ENCODE results near the gene PLEK2. TPM values are rescaled to one million over a fixed set of nuclear protein-coding genes. Genes with fewer than 3 reads are reported as not detected.
A peak's percentile ranks its signal among the peaks of the same experiment; 100 is the strongest.

PLEK2 gene
- total RNA-seq, 1 experiment from 2014 or later = 1.3 TPM

DNA sequence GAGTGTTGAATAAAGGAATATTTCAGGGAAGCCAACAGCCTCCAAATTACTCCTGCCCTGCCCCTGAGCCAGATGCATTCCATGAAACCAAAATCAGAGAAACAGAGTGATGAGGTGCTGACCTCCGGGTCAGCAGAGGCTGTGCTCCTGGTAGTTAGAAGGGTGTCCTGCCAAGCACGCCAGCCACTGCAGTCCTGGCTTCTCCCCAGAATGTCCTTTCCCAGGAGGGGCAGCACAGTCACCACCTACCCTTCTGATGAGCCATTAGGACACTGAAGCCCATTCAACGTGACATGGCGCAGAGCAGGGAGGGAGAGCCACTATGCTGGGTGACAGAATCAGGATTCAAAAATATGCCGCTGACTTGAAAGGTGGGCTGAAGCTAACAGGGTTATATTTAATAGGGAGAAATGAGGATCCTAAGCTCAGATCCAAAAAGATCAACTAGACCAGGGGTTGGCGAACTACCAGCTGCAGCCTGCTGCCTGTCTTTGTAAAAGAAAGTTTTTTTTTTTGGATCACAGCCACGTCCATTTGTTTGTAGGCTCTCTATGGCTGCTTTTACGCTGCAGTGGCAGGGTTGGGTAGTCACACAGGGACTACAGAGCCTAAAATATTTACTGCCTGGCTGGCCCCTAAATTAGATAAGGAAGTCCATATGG lies 34.5 kb upstream of the PLEK2 start (continued):
- TF ChIP-seq FOXP1 (CRISPR knock-in tag; IDR thresholded peaks at IDR 0.05; ENCODE audit: borderline replicate concordance) = no peak
- TF ChIP-seq HMGA2 (CRISPR knock-in tag; IDR thresholded peaks at IDR 0.05) = no peak

DNA sequence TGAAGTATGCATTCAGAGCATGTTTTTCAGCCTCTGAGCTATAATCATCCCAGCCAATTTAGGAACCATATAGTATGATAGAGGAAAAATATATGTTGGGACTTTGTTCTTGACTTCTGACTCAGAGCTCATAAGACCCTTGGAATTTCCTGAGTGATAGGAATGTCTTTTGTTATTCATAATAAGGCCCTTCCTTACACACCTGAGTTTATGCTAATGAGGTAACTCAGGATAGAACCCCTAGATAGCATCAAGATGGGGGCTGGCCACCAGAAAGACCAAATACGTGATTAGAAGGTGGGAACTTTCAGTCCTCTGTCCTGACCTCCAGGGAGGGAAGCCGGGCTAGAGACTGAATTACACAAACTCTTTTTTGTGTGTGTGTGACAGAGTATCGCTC lies 32.4 kb upstream of the PLEK2 start:
- Mint-ChIP-seq H3K4me1 (peaks cover 53% of the 10 kb centered on the region), H3K36me3 (no peaks in the 10 kb centered on the region; the same call in 1 of the 2 replicates), H3K27ac (peak overlapping the region; percentile 24), H3K27me3 (ENCODE audit: low read depth) (no peaks in the 10 kb centered on the region), H3K4me3 (no peak overlapping the region; the same call in 1 of the 2 replicates), H3K9me3 (peaks cover 3% of the 10 kb centered on the region)
- 0 out of 2 replicates have a peak, but pooled peaks have one; percentile 23 for TF ChIP-seq SP1 (CRISPR knock-in tag; conservative IDR thresholded peaks at IDR 0.05)
- TF ChIP-seq MXD4 (CRISPR knock-in tag; IDR thresholded peaks at IDR 0.05; ENCODE audit: borderline replicate concordance) = no peak
- CTCF ChIA-PET = interaction anchor here (0.8 to 2.6 kb wide), 9 partner anchors 8 to 127 kb away, joined by 3 to 8 read pairs (median 6); partner anchors contain the start of gene ATP6V1D
- POLR2A ChIA-PET = interaction anchor here (1.1 kb wide), 1 partner anchor 251 kb away, joined by 3 read pairs; the partner anchor contains the start of gene RDH11
- DNase-seq (ENCODE audit: low spot score) = no peak
- ATAC-seq = peak; percentile 81

DNA sequence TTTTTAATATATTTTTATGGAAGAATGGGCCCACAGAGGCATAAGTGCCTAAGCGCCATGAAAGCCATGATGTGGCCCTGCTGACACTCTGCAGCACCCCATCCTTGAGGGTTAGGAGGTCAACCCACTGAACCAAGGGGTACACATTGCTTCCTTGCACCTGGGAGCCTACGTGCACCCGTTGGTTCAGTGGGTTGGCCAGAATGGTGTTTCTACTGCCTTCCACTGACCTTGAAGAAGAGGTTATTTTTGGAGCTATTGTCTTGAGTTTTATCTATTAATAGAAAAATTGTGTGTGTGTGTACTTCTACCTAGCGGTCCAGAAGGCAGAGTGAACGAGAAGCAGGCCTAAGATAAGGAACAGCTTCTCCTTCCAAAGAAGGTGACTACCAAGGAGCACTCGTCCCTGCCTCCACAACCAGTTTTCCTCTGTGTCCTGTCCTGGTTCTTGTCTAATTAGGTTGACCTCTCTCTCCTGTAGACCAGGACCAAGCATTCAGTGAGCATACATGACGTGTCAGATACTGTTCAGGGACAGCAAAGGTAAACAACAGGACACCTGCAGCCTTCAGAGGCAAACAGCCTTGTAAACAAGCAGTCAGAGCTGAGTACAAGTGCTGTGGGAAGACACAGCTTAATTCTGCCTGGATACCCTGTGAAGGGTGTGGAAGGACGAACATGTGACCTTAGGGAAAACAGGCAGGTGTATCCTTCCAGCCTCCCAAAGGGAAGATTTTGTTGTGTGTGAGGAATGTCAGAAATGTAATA lies 30.4 kb upstream of the PLEK2 start:
- POLR2A ChIA-PET = no interaction called here
- no peaks in the 10 kb centered on the region for H3K36me3 Mint-ChIP-seq
- CTCF ChIA-PET = interaction anchor here (0.5 to 2.6 kb wide), 4 partner anchors 14 to 85 kb away, joined by 3 to 7 read pairs (median 4); no protein-coding TSS in a partner anchor
- H3K9me3 Mint-ChIP-seq = no peaks in the 10 kb centered on the region
- DNase-seq (ENCODE audit: low spot score) (no peak), ATAC-seq (no peak)
- H3K27me3 Mint-ChIP-seq (ENCODE audit: low read depth) = no peaks in the 10 kb centered on the region
- peak overlapping the region; percentile 66 for H3K27ac Mint-ChIP-seq
- peaks cover 47% of the 10 kb centered on the region for H3K4me1 Mint-ChIP-seq
- TF ChIP-seq, protein P1, sequence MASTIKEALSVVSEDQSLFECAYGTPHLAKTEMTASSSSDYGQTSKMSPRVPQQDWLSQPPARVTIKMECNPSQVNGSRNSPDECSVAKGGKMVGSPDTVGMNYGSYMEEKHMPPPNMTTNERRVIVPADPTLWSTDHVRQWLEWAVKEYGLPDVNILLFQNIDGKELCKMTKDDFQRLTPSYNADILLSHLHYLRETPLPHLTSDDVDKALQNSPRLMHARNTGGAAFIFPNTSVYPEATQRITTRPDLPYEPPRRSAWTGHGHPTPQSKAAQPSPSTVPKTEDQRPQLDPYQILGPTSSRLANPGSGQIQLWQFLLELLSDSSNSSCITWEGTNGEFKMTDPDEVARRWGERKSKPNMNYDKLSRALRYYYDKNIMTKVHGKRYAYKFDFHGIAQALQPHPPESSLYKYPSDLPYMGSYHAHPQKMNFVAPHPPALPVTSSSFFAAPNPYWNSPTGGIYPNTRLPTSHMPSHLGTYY (CRISPR knock-in tag; IDR thresholded peaks at IDR 0.05) = no peak
- no peak for TF ChIP-seq ESRRA (CRISPR knock-in tag; IDR thresholded peaks at IDR 0.05; ENCODE audit: borderline replicate concordance)
- TF ChIP-seq, protein P2, sequence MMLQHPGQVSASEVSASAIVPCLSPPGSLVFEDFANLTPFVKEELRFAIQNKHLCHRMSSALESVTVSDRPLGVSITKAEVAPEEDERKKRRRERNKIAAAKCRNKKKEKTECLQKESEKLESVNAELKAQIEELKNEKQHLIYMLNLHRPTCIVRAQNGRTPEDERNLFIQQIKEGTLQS (CRISPR knock-in tag; conservative IDR thresholded peaks at IDR 0.05) = no peak
- no peak for TF ChIP-seq ZBTB21 (CRISPR knock-in tag; IDR thresholded peaks at IDR 0.05; ENCODE audit: borderline replicate concordance)
- no peak for TF ChIP-seq ZNF671 (CRISPR knock-in tag; IDR thresholded peaks at IDR 0.05)
- TF ChIP-seq ZNF423 (CRISPR knock-in tag; IDR thresholded peaks at IDR 0.05) = no peak
- TF ChIP-seq NFATC4 (CRISPR knock-in tag; IDR thresholded peaks at IDR 0.05) = no peak
- TF ChIP-seq, protein P3, sequence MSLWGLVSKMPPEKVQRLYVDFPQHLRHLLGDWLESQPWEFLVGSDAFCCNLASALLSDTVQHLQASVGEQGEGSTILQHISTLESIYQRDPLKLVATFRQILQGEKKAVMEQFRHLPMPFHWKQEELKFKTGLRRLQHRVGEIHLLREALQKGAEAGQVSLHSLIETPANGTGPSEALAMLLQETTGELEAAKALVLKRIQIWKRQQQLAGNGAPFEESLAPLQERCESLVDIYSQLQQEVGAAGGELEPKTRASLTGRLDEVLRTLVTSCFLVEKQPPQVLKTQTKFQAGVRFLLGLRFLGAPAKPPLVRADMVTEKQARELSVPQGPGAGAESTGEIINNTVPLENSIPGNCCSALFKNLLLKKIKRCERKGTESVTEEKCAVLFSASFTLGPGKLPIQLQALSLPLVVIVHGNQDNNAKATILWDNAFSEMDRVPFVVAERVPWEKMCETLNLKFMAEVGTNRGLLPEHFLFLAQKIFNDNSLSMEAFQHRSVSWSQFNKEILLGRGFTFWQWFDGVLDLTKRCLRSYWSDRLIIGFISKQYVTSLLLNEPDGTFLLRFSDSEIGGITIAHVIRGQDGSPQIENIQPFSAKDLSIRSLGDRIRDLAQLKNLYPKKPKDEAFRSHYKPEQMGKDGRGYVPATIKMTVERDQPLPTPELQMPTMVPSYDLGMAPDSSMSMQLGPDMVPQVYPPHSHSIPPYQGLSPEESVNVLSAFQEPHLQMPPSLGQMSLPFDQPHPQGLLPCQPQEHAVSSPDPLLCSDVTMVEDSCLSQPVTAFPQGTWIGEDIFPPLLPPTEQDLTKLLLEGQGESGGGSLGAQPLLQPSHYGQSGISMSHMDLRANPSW (CRISPR knock-in tag; conservative IDR thresholded peaks at IDR 0.05; ENCODE audit: low read depth) = no peak
- no peak for TF ChIP-seq HMGA2 (CRISPR knock-in tag; IDR thresholded peaks at IDR 0.05)
- TF ChIP-seq TCF7 (CRISPR knock-in tag; IDR thresholded peaks at IDR 0.05; ENCODE audit: low read depth) = no peak
- no peak for TF ChIP-seq NFYB (CRISPR knock-in tag; conservative IDR thresholded peaks at IDR 0.05; ENCODE audit: low read depth)
- no peak for TF ChIP-seq GABPB1 (CRISPR knock-in tag; IDR thresholded peaks at IDR 0.05)
- no peak for TF ChIP-seq SMAD4 (CRISPR knock-in tag; IDR thresholded peaks at IDR 0.05)
- H3K4me3 Mint-ChIP-seq = no peak overlapping the region
